Fibroblast of mammary gland (primary cell): Measurements from ENCODE around the gene MCM5.

Experiments used
- DNase-seq: peaks from one replicate; pipeline ENCODE4 v3.0.0-alpha.2; 2010; ENCODE audit warnings: low read depth
- H3K4me3 ChIP-seq: 2 replicates; pipeline ENCODE4 v1.5.1; 2011; ENCODE audit warnings: low read depth, mild to moderate bottlenecking, low read length, moderate library complexity; ENCODE audit not compliant: control insufficient read depth
- TF ChIP-seq, protein P1 (sequence below): conservative IDR thresholded peaks from 2 replicates; pipeline ENCODE4 v1.5.1; 2011; ENCODE audit warnings: low read depth, low read length, inconsistent platforms; ENCODE audit not compliant: control insufficient read depth, insufficient read depth

Gene MCM5

DNA sequence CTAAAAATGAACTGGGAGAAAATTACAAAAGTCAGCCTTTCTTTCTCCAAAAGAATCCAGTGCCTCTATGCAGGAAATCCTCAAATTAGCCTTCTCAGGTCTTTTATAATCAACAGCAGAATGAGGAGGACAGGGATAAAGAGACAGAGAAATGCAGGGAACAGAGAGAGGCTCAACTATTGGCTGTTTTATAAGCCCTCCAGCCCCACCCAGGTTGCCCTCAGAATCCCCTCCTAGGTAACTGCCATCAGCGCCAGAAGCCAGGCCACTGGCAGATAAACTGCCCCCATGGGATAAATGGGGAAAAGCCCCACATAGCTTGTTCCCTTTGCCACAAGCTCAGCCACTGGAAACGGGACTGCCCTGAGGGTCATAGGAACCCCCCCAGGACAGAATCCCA is 29.9 kb upstream of the MCM5 start:
- TF ChIP-seq, protein P1, sequence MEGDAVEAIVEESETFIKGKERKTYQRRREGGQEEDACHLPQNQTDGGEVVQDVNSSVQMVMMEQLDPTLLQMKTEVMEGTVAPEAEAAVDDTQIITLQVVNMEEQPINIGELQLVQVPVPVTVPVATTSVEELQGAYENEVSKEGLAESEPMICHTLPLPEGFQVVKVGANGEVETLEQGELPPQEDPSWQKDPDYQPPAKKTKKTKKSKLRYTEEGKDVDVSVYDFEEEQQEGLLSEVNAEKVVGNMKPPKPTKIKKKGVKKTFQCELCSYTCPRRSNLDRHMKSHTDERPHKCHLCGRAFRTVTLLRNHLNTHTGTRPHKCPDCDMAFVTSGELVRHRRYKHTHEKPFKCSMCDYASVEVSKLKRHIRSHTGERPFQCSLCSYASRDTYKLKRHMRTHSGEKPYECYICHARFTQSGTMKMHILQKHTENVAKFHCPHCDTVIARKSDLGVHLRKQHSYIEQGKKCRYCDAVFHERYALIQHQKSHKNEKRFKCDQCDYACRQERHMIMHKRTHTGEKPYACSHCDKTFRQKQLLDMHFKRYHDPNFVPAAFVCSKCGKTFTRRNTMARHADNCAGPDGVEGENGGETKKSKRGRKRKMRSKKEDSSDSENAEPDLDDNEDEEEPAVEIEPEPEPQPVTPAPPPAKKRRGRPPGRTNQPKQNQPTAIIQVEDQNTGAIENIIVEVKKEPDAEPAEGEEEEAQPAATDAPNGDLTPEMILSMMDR, result no peak
- H3K4me3 ChIP-seq, result no peak overlapping the region
- no peak for DNase-seq

DNA sequence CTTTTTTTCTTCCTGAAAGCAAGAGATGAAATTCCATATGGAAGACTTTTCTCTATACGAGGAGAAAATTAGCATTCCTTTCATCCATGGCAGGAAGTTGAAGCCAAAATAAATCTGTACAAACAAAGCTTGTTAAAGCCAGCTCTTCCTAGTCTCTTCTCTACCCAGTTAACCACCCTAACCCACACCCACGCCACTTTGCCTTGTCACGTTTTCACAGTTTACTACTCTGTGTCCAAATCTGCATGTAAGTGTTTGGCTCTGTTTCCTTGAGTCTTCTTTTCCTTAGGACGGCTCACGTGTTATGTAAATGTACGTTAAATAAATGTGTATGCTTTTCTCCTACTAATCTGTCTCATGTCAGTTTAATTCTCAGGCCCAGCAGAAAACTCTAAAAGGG is 26.2 kb upstream of the MCM5 start:
- DNase-seq, result no peak
- H3K4me3 ChIP-seq, result no peak overlapping the region
- TF ChIP-seq, protein P1, result no peak

DNA sequence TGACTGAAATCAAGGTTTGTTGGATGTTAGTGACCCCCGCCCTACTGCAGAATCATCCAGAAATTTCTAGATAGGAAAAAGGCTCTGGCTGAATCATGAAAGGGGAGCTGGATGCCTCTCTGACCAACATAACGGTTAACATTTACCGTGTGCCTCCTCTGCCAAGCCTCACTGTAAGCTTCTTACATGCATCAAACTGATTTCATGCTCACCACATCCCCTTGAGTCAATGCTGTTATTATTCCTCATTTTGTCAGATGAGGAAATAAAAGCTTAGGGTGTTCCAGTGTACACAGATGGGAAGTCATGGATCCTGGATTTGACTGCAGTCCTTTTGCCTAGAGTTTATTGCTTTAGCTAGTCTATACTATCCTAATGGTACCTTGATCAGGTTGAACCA is 24.9 kb upstream of the MCM5 start:
- DNase-seq, result peak; percentile 84
- no peak overlapping the region for H3K4me3 ChIP-seq
- TF ChIP-seq, protein P1, result no peak

DNA sequence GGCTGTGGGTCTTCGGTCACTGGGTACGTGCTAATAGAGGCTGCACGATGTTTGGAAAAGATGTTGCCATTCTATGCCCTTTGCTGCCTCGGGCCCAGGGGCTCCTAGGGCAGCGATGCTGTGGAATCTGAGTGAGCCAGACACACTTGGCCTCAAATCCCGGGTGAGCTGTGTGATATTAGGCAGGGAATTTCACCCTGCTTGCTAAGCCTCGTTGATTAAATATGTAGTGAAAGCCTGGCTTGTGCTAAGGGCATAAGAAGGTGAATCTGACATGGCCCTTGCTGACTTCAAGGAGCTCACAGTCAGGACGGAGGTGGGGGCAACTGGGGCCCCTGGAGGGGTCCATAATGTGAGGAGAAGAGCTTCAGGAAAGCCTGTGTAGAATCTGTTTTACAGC is 24.4 kb upstream of the MCM5 start:
- DNase-seq, result no peak
- H3K4me3 ChIP-seq, result no peak overlapping the region
- TF ChIP-seq, protein P1, result no peak

DNA sequence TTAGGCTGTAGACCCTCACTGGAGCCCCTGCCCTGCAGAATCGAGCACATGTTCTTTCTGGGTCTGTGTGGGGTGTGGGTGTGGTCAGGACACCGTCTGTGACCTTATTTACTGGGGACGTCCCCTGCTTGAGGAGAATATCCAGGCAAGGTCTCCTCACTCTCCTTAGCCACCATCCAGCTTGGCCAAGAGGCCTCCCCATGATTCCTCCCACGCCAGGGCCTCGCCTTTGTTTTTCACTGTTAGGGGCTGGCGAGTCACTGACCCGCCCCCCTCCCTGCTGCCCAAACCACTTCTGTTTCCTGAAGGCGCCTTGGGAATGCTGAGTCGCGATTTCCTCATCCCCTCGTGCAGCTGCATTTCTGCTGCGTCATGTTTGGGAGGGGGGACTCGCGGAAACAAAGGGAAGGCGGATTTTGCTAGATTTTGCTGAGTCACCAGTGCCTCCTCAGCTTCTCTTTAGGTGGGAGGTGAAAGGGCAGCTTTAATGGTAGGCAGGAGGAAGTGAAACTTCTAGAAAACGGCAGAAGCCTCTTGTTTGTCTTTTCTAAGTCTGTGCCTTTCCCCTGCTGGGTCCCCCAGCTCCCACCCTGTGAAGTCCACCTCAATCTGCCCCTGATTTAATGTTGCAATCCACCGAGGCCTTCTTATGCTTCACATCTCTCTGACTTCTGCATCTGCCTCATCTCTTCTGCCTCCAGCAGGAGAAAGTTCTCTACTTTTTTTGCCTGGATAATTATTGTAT is 23.0 kb upstream of the MCM5 start:
- TF ChIP-seq, protein P1, result no peak
- no peak overlapping the region for H3K4me3 ChIP-seq
- peak; percentile 99 for DNase-seq

DNA sequence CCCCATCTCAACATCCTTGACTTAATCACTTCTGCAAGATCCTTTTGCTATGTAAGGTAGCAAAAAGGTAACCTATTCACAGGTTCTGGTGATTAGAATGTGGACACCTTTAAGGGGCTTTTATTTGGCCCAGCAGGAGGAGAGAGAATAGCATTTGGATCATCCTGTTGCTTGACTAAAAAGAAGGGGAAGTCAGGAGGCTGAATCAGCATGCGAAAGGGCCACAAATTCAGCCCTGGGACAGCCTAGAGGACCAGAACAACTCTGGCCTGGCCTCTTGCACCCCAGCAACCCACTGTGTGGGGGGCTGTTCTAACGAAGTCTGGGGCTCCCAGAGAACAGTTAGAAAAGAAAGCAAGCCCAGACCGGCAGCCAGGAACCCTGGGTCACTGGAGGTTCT is 22.2 kb upstream of the MCM5 start:
- no peak overlapping the region for H3K4me3 ChIP-seq
- DNase-seq, result no peak
- TF ChIP-seq, protein P1, result no peak
